HG03558 (cell line): ENCODE data around the gene LETM1.

ENCODE experiments used
- ATAC-seq: cut with Tn5 transposase; IDR thresholded peaks from one replicate; pipeline ENCODE4 v1.9.1; 2021; ENCODE audit warnings: moderate number of reproducible peaks; ENCODE audit not compliant: unreplicated experiment; ENCODE audit errors: extremely low read depth

Gene LETM1

GRCh38 chr4:1810765-1811164, 45.2 kb downstream of the LETM1 start:
- no peak for ATAC-seq

- ATAC-seq: no peak
Observed at GRCh38 chr4:1809754-1810502, 46.0 kb downstream of the LETM1 start.

DNA sequence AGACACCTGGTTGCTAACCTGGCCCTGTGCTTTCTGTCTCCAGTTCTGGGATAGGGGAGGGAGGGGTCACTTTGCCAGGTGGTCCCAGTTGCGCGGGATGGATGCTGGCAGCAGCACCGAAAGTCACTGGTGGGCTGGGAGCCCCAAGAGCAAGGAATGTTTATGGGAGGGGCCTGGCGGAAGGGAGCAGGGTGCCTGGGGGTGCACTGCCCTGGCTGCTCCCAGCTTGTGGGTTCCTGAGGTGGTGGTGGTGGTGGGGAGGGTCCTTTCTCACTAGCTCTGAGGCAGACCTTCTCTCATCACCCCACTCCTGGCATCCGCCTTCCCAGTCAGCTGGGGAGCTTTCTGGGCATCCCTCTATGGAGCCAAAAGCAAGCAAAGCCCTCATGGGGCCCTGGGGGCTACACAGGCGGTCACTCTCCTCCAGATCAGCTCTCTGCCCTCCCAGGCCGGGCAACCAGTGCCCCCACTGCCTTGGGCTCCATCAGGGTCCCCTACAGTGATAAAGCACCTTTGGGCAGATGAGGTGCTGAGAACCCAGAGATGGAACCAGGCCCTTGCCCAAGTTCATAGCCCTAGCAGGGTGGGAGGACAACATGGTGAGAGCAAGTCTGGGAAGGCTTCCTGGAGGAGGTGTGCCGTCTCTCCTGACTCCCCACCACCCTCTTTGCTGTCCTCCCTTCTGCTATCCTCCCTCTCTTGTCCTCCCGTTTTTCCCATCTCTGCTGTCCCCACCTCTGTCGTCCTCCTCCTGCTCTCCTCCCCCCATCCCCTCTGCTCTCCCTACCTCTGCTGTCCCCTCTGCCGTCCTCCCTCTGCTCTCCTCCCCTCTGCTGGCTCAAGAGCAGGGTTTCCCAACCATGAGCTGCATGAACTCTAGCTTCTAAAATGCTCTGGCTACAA, 46.9 kb downstream of the LETM1 start:
- ATAC-seq: no peak

DNA sequence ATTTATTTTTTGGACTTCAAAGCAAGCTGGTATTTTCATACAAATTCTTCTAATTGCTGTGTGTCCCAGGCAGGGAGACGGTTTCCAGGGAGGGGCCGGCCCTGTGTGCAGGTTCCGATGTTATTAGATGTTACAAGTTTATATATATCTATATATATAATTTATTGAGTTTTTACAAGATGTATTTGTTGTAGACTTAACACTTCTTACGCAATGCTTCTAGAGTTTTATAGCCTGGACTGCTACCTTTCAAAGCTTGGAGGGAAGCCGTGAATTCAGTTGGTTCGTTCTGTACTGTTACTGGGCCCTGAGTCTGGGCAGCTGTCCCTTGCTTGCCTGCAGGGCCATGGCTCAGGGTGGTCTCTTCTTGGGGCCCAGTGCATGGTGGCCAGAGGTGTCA, 47.6 kb downstream of the LETM1 start:
- ATAC-seq: no peak

DNA sequence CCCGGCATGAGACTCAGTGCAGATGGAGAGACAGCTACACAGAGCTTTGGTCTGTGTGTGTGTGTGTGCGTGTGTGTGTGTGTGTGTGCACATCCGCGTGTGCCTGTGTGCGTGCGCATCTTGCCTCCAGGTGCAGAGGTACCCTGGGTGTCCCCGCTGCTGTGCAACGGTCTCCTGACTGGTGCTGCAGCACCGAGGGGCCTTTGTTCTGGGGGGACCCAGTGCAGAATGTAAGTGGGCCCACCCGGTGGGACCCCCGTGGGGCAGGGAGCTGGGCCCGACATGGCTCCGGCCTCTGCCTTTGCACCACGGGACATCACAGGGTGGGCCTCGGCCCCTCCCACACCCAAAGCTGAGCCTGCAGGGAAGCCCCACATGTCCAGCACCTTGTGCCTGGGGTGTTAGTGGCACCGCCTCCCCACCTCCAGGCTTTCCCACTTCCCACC, 48.6 kb downstream of the LETM1 start:
- ATAC-seq: no peak

- no peak for ATAC-seq
Observed at GRCh38 chr4:1806596-1807331, 49.2 kb downstream of the LETM1 start.

- no peak for ATAC-seq
Observed at GRCh38 chr4:1806223-1806564, 49.8 kb downstream of the LETM1 start.

DNA sequence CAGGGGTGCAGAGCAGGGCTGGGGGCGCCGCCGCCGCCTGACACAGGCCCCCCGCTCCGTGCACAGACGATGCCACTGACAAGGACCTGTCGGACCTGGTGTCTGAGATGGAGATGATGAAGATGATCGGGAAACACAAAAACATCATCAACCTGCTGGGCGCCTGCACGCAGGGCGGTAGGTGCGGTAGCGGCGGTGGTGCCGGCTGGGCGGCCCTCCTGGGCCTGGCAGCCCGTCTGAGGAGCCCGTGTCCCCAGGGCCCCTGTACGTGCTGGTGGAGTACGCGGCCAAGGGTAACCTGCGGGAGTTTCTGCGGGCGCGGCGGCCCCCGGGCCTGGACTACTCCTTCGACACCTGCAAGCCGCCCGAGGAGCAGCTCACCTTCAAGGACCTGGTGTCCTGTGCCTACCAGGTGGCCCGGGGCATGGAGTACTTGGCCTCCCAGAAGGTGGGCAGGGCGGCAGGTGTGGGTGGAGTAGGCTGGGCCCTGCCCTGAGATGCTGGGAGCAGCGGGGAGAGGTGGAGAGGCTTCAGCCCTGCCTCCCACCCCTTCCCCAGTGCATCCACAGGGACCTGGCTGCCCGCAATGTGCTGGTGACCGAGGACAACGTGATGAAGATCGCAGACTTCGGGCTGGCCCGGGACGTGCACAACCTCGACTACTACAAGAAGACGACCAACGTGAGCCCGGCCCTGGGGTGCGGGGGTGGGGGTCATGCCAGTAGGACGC, 50.3 kb downstream of the LETM1 start:
- ATAC-seq: no peak

DNA sequence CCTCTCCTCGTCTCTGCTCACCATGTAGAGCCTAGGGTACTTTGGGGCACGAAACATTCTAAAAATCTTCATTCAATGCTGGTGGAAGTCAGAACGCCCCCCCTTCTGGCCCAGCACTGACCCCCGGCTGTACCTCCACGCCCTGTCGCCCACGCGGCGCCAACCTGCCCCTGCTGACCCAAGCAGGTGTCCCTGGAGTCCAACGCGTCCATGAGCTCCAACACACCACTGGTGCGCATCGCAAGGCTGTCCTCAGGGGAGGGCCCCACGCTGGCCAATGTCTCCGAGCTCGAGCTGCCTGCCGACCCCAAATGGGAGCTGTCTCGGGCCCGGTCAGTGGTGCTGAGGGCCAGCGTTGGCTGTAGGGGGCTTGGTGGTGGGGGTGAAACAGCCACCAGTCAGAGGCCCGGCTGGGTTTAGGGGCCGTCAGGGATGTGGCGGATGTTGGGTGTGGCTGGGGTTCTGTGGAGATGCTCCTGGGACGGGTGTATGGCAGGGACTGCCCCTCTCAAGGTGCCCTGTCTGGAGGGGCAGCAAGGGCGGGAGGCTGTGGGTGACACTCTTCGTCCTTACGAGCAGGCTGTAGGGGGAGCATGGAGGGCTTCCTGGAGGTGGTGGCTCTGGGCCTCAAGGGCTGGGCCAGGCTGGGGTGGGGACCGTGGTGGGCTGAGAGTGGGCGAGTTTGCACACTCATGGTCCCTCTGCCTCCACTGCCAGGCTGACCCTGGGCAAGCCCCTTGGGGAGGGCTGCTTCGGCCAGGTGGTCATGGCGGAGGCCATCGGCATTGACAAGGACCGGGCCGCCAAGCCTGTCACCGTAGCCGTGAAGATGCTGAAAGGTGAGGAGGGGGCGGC, 51.1 kb downstream of the LETM1 start:
- ATAC-seq: no peak

DNA sequence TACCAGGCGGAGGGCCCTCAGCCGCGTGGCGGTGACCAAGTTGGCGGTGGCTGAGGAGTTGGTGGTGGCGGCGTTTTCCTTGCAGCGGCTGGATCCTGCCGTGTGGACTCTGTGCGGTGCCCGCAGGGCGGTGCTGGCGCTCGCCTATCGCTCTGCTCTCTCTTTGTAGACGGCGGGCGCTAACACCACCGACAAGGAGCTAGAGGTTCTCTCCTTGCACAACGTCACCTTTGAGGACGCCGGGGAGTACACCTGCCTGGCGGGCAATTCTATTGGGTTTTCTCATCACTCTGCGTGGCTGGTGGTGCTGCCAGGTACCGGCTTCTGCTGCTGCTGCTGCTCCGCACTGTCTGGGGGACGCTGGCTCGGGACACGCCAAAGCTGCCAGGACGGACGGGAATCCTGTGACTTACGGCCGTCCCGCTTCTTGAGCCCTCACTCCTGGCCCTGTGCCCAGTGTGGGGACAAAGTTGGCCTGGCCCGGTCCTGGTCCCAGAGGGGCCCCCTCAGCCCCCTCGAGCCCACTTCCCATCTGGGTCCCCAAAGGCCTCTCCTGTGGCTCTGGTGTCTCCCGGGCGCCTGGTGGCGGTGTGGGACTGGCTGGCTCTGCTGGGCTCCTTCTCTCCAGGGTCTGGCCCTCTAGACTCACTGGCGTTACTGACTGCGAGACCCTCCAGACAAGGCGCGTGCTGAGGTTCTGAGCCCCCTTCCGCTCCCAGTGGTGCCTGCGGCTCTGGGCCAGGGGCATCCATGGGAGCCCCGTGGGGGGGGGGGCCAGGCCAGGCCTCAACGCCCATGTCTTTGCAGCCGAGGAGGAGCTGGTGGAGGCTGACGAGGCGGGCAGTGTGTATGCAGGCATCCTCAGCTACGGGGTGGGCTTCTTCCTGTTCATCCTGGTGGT, 52.2 kb downstream of the LETM1 start:
- no peak for ATAC-seq

DNA sequence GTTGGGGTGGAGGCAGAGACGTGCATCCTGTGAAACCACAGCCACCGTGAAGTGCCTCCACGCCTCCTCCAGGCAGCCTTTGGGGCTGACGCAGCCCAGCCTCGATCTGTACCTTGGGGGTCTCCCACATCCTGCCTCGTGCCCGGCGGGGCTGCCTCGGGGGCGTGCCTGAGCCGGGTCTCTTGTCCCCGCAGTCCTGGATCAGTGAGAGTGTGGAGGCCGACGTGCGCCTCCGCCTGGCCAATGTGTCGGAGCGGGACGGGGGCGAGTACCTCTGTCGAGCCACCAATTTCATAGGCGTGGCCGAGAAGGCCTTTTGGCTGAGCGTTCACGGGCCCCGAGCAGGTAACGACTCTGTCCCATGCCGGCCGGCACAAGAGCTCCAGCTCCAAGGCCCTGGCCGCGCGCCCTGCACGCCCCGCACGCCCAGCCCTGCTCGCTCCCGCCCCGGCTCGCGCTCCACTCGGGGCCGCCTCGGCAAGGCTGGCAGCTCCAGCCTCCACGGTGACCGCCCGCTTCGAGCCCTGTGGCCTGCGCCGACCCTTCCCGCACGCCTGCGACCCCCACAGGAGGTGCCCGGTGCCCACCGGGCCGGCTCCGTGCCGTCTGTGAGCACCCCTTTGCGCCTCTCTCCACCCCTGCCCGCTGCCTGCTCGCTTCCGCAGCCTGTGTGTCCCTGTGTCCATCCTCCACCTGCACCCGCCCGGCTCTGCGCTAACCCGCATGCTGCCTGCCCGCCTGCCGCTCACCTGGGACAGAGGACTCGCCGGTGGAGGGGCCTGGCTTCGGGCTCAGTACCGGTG, 53.0 kb downstream of the LETM1 start:
- ATAC-seq: no peak

DNA sequence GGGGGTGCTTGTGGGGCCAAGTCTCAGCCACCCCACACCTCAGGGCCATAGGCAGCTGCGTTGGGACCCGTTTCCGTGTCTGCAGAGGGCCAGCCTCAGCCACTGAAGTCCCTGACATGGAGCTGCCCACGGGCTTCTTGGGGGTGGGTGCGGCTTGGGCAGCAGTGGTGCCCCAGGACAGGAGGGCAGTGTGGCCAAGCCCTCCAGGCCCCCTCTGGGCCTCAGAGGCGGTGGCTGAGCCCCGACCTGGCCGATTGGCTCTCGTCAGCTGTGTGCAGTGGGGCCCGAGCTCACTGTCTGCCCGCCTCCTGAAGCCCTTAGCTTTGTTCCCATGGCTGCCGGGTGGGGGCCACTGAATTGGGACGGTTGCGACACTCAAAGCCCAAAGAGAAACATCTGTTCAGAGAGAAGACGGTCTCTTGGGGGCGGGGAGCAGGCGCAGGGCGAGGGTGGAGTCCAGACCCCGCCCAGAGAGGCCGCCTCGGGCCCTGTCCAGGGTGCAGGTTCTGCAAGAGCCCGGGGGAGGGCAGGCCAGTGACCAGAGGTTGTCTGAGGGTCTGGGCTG, 53.7 kb downstream of the LETM1 start:
- ATAC-seq: no peak

DNA sequence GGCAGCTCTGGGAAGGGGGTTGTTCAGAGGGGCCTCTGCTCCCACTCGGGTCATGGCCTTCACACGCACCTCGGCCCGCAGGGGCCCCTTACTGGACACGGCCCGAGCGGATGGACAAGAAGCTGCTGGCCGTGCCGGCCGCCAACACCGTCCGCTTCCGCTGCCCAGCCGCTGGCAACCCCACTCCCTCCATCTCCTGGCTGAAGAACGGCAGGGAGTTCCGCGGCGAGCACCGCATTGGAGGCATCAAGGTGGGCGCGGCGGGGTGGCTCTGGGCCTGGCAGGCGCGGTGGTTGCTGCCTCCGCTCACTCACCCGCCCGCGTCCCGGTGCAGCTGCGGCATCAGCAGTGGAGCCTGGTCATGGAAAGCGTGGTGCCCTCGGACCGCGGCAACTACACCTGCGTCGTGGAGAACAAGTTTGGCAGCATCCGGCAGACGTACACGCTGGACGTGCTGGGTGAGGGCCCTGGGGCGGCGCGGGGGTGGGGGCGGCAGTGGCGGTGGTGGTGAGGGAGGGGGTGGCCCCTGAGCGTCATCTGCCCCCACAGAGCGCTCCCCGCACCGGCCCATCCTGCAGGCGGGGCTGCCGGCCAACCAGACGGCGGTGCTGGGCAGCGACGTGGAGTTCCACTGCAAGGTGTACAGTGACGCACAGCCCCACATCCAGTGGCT, 54.5 kb downstream of the LETM1 start:
- no peak for ATAC-seq

GRCh38 chr4:1800805-1801204, 55.2 kb downstream of the LETM1 start:
- no peak for ATAC-seq

GRCh38 chr4:1799387-1800375, 56.3 kb downstream of the LETM1 start:
- ATAC-seq: no peak
